ENCODE data around the gene LILRA5. TPM values are rescaled to one million over a fixed set of nuclear protein-coding genes. Genes with fewer than 3 reads are reported as not detected.

LILRA5 gene
- total RNA-seq, 1 experiment from 2014 or later: not detected

DNA sequence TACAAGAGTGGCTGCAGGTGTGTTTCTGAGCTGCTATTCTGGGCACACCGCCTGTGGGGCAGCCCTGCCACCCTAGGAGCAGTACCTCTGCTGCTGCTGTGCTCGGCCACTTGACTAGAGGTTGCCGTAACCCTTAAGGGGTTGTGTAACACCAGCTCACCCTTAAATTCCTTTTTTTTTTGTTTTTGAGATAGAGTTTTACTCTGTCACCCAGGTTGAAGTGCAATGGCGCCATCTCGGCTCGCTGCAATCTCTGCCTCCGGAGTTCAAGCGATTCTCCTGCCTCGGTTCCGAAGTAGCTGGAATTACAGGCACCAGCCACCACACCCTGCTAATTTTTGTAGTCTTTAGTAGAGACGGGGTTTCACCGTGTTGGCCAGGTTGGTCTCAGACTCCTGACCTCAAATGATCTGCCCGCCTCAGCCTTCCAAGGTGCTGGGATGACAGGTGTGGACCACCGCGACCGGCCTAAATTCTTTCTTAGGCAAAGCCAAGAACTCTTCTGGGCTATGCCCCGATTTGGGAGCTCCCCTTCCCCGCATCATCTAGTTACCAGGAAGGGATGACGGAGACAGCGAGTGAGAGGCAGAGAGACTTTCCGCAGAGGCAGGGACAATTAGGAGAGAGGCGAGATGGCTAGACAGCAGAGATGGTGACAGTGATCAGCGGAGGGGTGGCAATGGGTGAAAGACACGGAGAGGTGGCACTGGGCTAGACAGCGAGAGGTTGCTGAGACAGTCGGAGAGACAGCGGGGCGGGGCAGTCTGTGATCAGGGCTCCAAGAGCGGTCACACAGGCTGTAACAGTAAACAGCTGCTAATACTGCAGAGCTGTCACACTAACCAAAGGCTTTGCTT lies 4.4 kb upstream of the LILRA5 start:
- CTCF ChIA-PET: no interaction called here
- ATAC-seq: no peak
- intact Hi-C loops (cut with micrococcal nuclease): no loop called here

DNA sequence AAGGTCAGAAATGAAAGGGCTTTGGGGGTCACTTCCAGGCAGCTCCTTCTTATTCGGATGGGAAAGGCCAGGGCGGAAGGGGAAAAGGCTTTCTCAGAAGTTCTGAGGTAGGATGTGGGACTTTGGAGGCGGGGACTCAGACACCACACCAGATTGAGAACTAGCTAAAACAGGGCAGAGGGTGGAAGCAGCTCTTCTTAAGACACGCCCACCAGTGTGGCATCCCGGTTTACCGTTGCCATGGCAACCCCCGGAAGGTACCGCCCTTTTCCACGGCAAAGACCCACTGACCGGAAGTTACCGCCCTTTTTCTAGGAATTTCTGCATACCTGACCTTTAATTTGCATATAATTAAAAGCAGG lies 3.8 kb upstream of the LILRA5 start:
- Histone ChIP-seq H3K36me3 (ENCODE audit: low read depth, low read length) (no peaks in the 10 kb centered on the region), H3K9me2 (replicated peaks; ENCODE audit: low read length) (no peaks in the 10 kb centered on the region), H3K27ac (ENCODE audit: low read length) (no peak overlapping the region), H3K4me2 (ENCODE audit: low read length) (no peak overlapping the region), H3K4me3 (ENCODE audit: low read length) (no peak overlapping the region), H4K20me1 (ENCODE audit: low read length) (no peaks in the 10 kb centered on the region), H3K79me2 (ENCODE audit: low read length) (no peaks in the 10 kb centered on the region), H3K4me1 (ENCODE audit: insufficient read depth, low read length) (no peaks in the 10 kb centered on the region), H3F3A (ENCODE audit: low read length, unreplicated experiment) (no peaks in the 10 kb centered on the region), H3K9me3 (ENCODE audit: low read length) (no peaks in the 10 kb centered on the region), H3K27me3 (ENCODE audit: low read length) (peaks cover 93% of the 10 kb centered on the region), H2AFZ (ENCODE audit: low read length) (no peak overlapping the region), H3K9ac (ENCODE audit: low read length) (no peak overlapping the region)
- ChIA-PET POLR2A (ENCODE audit: unreplicated experiment) (no interaction called here), CTCF (interaction anchor here (0.8 kb wide), 1 partner anchor 74 kb away, joined by 4 read pairs; no protein-coding TSS in a partner anchor)
- DNase-seq (no peak), ATAC-seq (no peak)
- intact Hi-C loops (cut with micrococcal nuclease): no loop called here
- BruUV-seq (replicated peaks): no TSS peak
- TF ChIP-seq EZH2phosphoT487 (IDR thresholded peaks at IDR 0.05; ENCODE audit: borderline replicate concordance, low read length): no peak
- TF ChIP-seq, protein P1, sequence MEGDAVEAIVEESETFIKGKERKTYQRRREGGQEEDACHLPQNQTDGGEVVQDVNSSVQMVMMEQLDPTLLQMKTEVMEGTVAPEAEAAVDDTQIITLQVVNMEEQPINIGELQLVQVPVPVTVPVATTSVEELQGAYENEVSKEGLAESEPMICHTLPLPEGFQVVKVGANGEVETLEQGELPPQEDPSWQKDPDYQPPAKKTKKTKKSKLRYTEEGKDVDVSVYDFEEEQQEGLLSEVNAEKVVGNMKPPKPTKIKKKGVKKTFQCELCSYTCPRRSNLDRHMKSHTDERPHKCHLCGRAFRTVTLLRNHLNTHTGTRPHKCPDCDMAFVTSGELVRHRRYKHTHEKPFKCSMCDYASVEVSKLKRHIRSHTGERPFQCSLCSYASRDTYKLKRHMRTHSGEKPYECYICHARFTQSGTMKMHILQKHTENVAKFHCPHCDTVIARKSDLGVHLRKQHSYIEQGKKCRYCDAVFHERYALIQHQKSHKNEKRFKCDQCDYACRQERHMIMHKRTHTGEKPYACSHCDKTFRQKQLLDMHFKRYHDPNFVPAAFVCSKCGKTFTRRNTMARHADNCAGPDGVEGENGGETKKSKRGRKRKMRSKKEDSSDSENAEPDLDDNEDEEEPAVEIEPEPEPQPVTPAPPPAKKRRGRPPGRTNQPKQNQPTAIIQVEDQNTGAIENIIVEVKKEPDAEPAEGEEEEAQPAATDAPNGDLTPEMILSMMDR (conservative IDR thresholded peaks at IDR 0.05; ENCODE audit: low read depth, low read length): no peak
- TF ChIP-seq EZH2 (IDR thresholded peaks at IDR 0.05; ENCODE audit: low read length, unreplicated experiment): no peak

More for the DNA sequence above, 4.4 kb upstream of the LILRA5 start:
- Histone ChIP-seq H3K9me2 (replicated peaks; ENCODE audit: low read length) (no peaks in the 10 kb centered on the region), H4K20me1 (ENCODE audit: low read length) (no peaks in the 10 kb centered on the region), H3K9ac (ENCODE audit: low read length) (no peak overlapping the region), H2AFZ (ENCODE audit: low read length) (no peak overlapping the region), H3K36me3 (ENCODE audit: low read depth, low read length) (no peaks in the 10 kb centered on the region), H3K9me3 (ENCODE audit: low read length) (no peaks in the 10 kb centered on the region), H3F3A (ENCODE audit: low read length, unreplicated experiment) (no peaks in the 10 kb centered on the region), H3K27ac (ENCODE audit: low read length) (no peak overlapping the region), H3K27me3 (ENCODE audit: low read length) (peaks cover 88% of the 10 kb centered on the region), H3K4me3 (ENCODE audit: low read length) (no peak overlapping the region), H3K4me2 (ENCODE audit: low read length) (no peak overlapping the region), H3K79me2 (ENCODE audit: low read length) (no peaks in the 10 kb centered on the region), H3K4me1 (ENCODE audit: insufficient read depth, low read length) (no peaks in the 10 kb centered on the region)
- BruUV-seq (replicated peaks): no TSS peak
- POLR2A ChIA-PET (ENCODE audit: unreplicated experiment): no interaction called here
- TF ChIP-seq EZH2 (IDR thresholded peaks at IDR 0.05; ENCODE audit: low read length, unreplicated experiment) (no peak), EZH2phosphoT487 (IDR thresholded peaks at IDR 0.05; ENCODE audit: borderline replicate concordance, low read length) (no peak)
- TF ChIP-seq, protein P1 (conservative IDR thresholded peaks at IDR 0.05; ENCODE audit: low read depth, low read length): no peak
- no peak for DNase-seq

DNA sequence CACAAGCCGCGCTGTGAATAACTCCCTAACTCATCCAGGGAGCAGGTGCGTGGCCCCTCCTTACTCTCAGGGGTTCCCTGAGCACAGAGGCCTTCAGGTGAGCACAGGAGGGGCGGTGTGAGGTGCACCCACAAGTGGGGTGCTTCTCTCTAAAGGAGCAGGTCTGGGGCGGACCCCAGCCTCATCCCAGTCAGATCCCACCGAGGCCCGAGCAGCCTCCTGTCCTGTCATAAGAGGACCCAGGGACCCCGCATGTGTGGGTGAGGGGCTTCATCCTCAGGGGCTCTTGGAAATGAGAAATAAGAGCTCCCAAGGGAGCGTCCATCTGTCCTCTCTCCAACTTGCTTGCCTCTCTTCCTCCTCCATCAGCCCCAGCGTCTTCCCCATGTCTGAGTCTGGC lies 3.0 kb upstream of the LILRA5 start:
- Histone ChIP-seq H3K4me1 (ENCODE audit: insufficient read depth, low read length) (no peaks in the 10 kb centered on the region), H3K4me2 (ENCODE audit: low read length) (no peak overlapping the region), H3K36me3 (ENCODE audit: low read depth, low read length) (no peaks in the 10 kb centered on the region), H3K9me2 (replicated peaks; ENCODE audit: low read length) (no peaks in the 10 kb centered on the region), H3K9me3 (ENCODE audit: low read length) (no peaks in the 10 kb centered on the region), H3K79me2 (ENCODE audit: low read length) (no peaks in the 10 kb centered on the region), H4K20me1 (ENCODE audit: low read length) (no peaks in the 10 kb centered on the region), H3K27me3 (ENCODE audit: low read length) (peaks cover 94% of the 10 kb centered on the region), H2AFZ (ENCODE audit: low read length) (no peak overlapping the region), H3F3A (ENCODE audit: low read length, unreplicated experiment) (no peaks in the 10 kb centered on the region), H3K4me3 (ENCODE audit: low read length) (no peak overlapping the region), H3K27ac (ENCODE audit: low read length) (no peak overlapping the region), H3K9ac (ENCODE audit: low read length) (no peak overlapping the region)
- ChIA-PET CTCF (interaction anchor here (0.8 kb wide), 1 partner anchor 75 kb away, joined by 4 read pairs; no protein-coding TSS in a partner anchor), POLR2A (ENCODE audit: unreplicated experiment) (no interaction called here)
- TF ChIP-seq EZH2phosphoT487 (IDR thresholded peaks at IDR 0.05; ENCODE audit: borderline replicate concordance, low read length) (no peak), EZH2 (IDR thresholded peaks at IDR 0.05; ENCODE audit: low read length, unreplicated experiment) (no peak)
- TF ChIP-seq, protein P1 (conservative IDR thresholded peaks at IDR 0.05; ENCODE audit: low read depth, low read length): no peak
- ATAC-seq (no peak), DNase-seq (no peak)
- intact Hi-C loops (cut with micrococcal nuclease): no loop called here
- no TSS peak for BruUV-seq (replicated peaks)
